T-helper 9 cell (primary cell): ENCODE results near the gene TELO2.

Source experiments
- DNase-seq: peaks from one replicate; pipeline ENCODE4 v3.0.0-alpha.2; 2020

Gene TELO2

GRCh38 chr16:1539720-1540555 is 46.8 kb downstream of the TELO2 start:
- no peak for DNase-seq

- DNase-seq: no peak
Observed at GRCh38 chr16:1540556-1540855, 47.3 kb downstream of the TELO2 start.

GRCh38 chr16:1541293-1542165 is 48.4 kb downstream of the TELO2 start:
- no peak for DNase-seq

GRCh38 chr16:1542166-1542500 is 49.0 kb downstream of the TELO2 start:
- DNase-seq: no peak

- DNase-seq: no peak
Observed at GRCh38 chr16:1542533-1542932, 49.4 kb downstream of the TELO2 start.

- DNase-seq: no peak
Observed at GRCh38 chr16:1543085-1543896, 50.1 kb downstream of the TELO2 start.

GRCh38 chr16:1545044-1546040 is 52.2 kb downstream of the TELO2 start:
- no peak for DNase-seq

GRCh38 chr16:1546430-1546829 is 53.3 kb downstream of the TELO2 start:
- DNase-seq: no peak

- no peak for DNase-seq
Observed at GRCh38 chr16:1548233-1548632, 55.1 kb downstream of the TELO2 start.

- DNase-seq: no peak
Observed at GRCh38 chr16:1548727-1549126, 55.6 kb downstream of the TELO2 start.

- DNase-seq: no peak
Observed at GRCh38 chr16:1550069-1550468, 56.9 kb downstream of the TELO2 start.

- no peak for DNase-seq
Observed at GRCh38 chr16:1550696-1551095, 57.5 kb downstream of the TELO2 start.

- DNase-seq: no peak
Observed at GRCh38 chr16:1551166-1551565, 58.0 kb downstream of the TELO2 start.

GRCh38 chr16:1552129-1552528 is 59.0 kb downstream of the TELO2 start:
- DNase-seq: no peak

GRCh38 chr16:1553946-1554825 is 61.0 kb downstream of the TELO2 start:
- no peak for DNase-seq

GRCh38 chr16:1554826-1555445 is 61.8 kb downstream of the TELO2 start:
- DNase-seq: no peak

GRCh38 chr16:1556254-1556653 is 63.1 kb downstream of the TELO2 start:
- no peak for DNase-seq

GRCh38 chr16:1557074-1557473 is 63.9 kb downstream of the TELO2 start:
- no peak for DNase-seq

- no peak for DNase-seq
Observed at GRCh38 chr16:1557576-1557975, 64.4 kb downstream of the TELO2 start.

- no peak for DNase-seq
Observed at GRCh38 chr16:1559446-1559975, 66.4 kb downstream of the TELO2 start.
